ELF-1 (cell line): ENCODE data around the gene TMEM123.

Experiments used
- DNase-seq: peaks from one replicate; pipeline ENCODE4 v3.0.0-alpha.2; 2016; ENCODE audit warnings: low read depth, low spot score

Gene TMEM123

GRCh38 chr11:102364991-102365390 lies 87.6 kb downstream of the TMEM123 start:
- DNase-seq = no peak

- DNase-seq = no peak
Measured at GRCh38 chr11:102361086-102362031, 91.2 kb downstream of the TMEM123 start.

- no peak for DNase-seq
Measured at GRCh38 chr11:102360681-102361080, 91.9 kb downstream of the TMEM123 start.

DNA sequence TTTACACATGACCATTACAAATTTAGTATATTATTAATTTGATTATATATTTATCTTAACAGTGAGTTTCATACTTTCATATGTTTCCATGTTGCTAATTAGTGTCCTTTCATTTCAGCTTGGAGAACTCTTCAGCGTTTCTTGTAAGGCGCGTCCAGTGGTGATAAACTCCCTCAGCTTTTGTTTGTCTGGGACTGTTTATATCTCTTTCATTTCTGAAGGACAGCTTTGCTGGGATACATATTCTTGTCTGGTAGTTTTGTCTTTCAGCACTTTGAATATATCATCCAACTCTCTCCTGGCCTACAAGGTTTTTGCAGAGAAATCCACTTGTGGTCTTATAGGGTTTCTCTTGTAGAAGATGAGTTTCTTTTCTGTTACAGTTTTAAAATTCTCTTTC lies 93.2 kb downstream of the TMEM123 start:
- DNase-seq = no peak

GRCh38 chr11:102357116-102357515 lies 95.4 kb downstream of the TMEM123 start:
- no peak for DNase-seq

DNA sequence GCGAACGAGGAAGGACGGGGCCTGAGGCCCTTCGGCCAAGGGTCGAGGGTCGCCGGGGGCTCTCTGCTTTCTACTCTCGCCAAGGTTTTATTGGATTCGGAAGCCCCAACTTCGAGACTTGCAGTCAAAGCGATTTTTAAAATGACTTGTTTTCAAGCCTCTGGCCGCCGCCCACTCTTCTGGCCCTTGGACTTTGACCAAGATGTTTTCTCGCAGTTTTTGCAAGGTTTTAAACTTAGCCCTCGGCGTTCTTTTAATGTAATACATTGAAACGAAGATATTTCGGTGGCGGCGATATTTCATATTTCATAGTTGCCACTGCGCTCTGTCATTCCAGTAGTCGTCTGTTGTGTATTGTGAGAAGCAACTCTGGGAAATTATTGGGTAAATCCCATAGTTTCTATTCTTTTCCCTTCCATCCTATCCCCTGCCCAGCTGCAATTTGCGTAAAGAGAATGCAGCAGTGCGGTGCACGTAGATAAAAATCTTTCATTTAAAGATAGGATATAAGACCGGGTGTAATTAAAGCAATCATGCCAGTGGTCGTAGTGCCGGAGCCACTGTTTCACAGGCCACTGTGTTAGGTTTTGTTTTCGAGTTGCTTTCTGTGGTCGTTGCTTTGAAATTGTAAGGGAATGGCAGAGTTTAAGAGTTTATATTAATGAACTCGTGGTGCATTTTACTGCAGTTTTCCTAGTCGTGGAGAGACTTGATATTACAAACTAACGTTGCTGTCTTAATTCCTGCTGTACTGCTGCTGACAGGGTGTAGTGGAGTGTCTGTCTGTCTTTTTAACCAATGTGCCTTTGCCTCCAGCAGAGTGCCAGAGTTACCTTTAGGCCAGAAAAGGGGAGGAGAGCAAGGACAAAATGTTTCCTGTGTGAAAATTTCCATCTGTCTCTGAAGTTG lies 104.8 kb downstream of the TMEM123 start:
- peak; percentile 31 for DNase-seq

DNA sequence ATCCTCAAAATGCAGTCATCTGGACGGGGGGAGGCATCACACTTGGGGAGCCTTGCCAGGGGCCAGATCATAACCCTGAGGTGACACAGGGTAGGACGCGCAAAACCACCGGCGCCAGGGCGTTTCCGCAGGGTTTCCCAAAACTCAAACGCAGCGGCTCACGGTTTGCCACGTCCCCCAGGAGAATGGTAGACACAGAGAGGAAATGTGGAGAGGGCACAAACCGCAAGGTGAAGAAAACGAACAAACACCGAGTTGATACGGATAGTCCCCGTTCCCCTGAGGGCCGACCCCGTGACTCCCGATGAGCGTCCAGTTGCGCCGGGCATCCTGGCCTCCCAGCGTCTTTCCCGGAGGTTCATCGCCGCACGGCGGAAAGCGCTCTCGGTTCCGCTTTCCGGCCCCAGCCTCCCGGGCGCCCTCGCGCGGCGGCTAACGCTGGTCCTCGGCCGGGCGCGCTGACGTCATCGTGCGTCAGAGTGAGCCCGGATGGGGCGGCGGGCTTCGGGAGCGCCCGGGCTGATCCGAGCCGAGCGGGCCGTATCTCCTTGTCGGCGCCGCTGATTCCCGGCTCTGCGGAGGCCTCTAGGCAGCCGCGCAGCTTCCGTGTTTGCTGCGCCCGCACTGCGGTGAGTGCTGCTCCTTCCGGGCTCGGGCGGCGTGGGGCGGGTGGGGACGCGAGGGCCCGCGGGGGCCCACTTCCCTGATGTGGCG lies 105.7 kb downstream of the TMEM123 start, which contains the start of gene BIRC2:
BIRC2 (plus strand) TSS at position 467 of the 714 bp plus-strand sequence. CDS start 2,641 bp downstream, outside the sequence.
- DNase-seq = peak; percentile 96

- DNase-seq = no peak
Measured at GRCh38 chr11:102346456-102346747, 106.2 kb downstream of the TMEM123 start.
